ENCODE data around the gene ZP1.

GRCh38 chr11:60879104-60879503 is 11.8 kb downstream of the ZP1 start:
- TF ChIP-seq, protein P1, sequence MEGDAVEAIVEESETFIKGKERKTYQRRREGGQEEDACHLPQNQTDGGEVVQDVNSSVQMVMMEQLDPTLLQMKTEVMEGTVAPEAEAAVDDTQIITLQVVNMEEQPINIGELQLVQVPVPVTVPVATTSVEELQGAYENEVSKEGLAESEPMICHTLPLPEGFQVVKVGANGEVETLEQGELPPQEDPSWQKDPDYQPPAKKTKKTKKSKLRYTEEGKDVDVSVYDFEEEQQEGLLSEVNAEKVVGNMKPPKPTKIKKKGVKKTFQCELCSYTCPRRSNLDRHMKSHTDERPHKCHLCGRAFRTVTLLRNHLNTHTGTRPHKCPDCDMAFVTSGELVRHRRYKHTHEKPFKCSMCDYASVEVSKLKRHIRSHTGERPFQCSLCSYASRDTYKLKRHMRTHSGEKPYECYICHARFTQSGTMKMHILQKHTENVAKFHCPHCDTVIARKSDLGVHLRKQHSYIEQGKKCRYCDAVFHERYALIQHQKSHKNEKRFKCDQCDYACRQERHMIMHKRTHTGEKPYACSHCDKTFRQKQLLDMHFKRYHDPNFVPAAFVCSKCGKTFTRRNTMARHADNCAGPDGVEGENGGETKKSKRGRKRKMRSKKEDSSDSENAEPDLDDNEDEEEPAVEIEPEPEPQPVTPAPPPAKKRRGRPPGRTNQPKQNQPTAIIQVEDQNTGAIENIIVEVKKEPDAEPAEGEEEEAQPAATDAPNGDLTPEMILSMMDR (IDR thresholded peaks at IDR 0.05): no peak
- TF ChIP-seq POLR2A (IDR thresholded peaks at IDR 0.05): no peak
- TF ChIP-seq POLR2AphosphoS5 (IDR thresholded peaks at IDR 0.05): no peak
